ENCODE data around the gene SAP30BP.

SAP30BP gene

DNA sequence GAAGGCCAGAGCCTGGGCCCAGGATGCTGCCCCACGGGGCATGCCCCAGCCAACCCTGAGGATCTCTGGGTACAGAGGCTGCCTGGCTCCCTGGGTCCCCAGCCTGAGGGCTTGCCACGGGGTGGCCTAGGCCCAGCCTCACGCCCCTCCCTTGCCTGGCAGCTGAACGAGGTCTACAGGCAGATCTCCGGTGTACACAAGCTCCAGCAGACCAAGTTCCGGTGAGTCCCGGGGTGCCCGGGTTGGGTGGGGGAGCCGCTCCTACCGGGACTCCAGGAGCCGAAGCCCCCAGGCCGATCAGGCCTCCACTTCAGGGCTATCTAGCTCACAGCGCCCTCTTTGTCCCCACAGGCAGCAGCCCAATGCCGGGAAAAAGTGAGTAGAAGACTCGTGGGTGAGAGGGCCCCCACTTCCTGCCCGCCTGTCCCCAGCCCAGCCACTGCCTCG lies 73.5 kb downstream of the SAP30BP start:
- no peak for DNase-seq (ENCODE audit: low read depth)

DNA sequence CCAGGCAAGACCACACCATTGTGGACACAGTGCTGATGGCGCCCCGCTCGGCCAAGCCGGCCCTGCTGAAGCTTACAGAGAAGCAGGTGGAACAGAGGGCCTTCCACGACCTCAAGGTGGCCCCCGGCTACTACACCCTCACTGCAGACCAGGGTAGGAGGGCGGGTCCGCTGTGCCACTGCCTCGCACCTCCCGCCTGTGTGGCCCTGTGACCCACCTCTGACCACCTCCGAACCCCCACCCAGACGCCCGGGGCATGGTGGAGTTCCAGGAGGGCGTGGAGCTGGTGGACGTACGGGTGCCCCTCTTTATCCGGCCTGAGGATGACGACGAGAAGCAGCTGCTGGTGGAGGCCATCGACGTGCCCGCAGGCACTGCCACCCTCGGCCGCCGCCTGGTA lies 75.2 kb downstream of the SAP30BP start:
- DNase-seq (ENCODE audit: low read depth) = no peak

DNA sequence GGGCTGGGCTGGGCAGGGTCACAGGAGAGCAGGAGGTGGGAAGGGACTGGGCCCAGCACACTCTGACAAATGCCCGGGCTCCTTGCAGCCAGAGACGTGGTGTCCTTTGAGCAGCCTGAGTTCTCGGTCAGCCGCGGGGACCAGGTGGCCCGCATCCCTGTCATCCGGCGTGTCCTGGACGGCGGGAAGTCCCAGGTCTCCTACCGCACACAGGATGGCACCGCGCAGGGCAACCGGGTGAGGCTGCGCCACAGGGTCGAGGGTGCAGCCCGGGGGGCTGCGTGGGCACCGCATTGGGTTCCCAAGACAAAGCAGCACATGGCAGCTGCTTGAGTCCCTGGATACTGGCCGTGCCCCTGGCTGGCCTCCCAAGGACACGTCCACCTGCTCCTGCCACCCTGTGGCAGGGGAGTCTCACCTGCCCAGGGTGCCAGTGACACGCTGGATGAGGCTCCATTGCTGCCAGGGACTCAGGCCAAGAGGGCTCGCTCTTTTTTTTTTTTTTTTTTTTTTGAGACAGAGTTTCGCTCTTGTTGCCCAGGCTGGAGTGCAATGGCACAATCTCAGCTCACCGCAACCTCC lies 76.6 kb downstream of the SAP30BP start:
- no peak for DNase-seq (ENCODE audit: low read depth)

GRCh38 chr17:75748706-75749105 lies 81.6 kb downstream of the SAP30BP start:
- DNase-seq (ENCODE audit: low read depth) = no peak

DNA sequence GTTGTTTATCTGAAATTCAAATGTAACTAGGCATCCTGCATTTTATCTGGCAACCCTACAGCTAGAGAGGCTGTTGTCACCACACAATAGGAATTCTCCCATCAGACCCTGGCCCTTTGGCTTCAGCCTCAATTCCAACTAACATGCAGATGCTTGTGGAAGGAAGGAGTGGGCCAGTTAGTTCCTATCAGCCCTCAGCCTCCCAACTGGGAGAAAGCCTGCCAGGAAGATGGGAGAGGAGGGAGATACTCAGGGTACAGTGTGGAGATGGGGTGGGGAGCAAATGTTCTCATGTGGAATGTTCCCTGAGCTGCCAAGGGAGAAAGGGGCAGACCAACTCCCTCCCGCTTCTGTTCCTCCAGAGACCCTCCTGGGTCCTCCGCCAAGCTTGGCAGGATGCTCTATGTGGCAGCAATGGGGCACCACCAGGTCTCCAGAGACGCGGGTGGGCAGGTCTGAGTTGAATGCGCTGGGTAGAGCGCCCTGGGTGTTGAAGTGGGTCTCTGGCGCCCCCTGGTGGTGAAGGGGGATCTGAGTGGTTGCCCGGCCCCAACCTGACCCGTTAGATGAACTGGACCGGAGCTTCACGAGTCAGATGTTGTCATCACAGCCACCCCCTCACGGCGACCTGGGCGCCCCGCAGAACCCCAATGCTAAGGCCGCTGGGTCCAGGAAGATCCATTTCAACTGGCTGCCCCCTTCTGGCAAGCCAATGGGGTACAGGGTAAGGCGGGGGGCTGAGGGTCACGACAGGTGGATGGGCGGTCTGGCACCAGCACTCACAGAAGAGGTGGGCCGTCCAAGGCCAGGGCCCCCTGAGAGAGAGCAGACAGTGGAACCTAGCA lies 82.6 kb downstream of the SAP30BP start:
- DNase-seq (ENCODE audit: low read depth) = peak; percentile 91

GRCh38 chr17:75750661-75751423 lies 83.7 kb downstream of the SAP30BP start:
- no peak for DNase-seq (ENCODE audit: low read depth)

DNA sequence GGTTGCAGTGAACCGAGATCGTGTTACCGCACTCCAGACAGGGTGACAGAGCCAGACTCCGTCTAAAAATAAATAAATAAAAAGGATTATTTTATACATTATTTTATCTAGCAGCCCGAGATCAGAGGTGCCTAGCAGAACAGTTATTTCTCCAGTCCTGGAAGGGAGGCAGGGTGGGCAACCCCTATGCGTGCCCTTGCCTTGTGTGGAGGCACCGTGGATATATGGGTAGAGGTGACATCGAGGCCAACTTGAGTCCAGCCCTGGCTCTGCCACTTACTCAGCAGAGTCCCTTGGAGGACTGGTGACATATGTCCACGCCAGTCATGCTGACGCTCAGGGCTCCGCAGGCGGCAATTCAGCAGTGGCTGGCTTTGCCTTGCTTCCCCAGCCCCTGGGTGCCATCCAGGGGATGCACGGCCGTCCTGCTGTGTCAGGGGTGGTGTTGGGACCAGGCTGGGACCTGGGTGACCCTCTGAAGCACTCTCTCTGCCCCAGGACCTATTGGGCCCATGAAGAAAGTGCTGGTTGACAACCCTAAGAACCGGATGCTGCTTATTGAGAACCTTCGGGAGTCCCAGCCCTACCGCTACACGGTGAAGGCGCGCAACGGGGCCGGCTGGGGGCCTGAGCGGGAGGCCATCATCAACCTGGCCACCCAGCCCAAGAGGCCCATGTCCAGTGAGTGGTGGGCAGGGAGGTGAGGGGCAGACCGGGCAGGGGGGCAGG lies 84.7 kb downstream of the SAP30BP start:
- DNase-seq (ENCODE audit: low read depth) = no peak

GRCh38 chr17:75752405-75752709 lies 85.2 kb downstream of the SAP30BP start:
- no peak for DNase-seq (ENCODE audit: low read depth)

- DNase-seq (ENCODE audit: low read depth) = no peak
These were observed 85.8 kb downstream of the SAP30BP start for GRCh38 chr17:75752802-75753513.

DNA sequence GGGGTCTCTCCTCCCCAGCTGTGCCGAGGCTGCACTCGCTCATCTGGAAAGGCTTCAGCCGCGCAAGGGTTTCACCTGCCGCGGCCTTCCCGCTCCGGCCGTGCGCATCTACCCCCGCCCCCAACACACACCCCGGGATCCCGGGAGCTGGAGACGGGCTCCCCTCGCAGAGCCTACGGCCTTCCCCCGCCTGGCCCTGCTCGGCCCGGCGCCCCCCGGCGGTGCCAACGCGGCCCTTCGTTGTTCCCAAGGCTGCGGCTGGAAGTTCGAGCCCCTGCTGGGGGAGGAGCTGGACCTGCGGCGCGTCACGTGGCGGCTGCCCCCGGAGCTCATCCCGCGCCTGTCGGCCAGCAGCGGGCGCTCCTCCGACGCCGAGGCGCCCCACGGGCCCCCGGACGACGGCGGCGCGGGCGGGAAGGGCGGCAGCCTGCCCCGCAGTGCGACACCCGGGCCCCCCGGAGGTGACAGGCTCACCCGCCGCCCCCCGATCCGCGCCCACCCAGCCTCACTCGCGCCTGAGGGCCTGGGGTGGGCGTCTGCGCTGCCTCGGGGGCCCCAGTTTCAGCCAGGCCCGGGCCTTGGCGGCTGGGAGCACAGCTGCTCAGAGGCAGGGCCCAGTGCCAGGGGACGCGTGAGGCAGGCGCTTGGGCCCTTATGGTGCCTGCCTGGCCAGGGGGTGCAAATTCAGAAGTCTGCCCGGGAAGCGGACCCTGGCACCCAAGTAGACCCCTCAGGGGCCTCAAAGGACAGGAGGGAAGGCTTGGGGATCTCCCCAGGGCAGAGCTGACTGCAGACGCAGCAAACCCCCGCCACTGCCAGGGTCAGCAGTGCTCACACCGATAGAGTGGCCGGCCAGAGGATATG lies 86.6 kb downstream of the SAP30BP start:
- peak; percentile 54 for DNase-seq (ENCODE audit: low read depth)

DNA sequence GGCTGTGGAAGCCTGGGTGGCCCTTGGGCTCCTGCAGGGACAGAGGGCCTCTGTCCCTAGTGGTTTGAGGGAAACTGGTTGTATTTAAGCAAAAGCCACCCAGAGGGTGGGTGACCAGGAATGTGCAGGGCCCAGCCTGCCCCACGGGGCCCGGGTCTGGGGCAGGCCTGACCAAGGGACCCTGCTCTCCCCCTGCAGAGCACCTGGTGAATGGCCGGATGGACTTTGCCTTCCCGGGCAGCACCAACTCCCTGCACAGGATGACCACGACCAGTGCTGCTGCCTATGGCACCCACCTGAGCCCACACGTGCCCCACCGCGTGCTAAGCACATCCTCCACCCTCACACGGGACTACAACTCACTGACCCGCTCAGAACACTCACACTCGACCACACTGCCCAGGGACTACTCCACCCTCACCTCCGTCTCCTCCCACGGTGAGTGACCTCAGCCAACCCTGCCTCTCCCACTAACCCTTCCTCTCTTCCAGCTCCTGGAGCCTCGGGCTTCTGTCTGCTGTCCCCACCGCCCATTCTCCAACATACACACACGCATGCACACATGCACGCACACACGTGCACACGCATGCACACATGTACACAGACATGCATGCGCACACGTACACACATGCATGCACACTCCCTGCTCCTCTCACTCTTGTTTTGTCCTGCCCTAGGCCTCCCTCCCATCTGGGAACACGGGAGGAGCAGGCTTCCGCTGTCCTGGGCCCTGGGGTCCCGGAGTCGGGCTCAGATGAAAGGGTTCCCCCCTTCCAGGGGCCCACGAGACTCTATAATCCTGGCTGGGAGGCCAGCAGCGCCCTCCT lies 87.5 kb downstream of the SAP30BP start:
- DNase-seq (ENCODE audit: low read depth) = no peak

DNA sequence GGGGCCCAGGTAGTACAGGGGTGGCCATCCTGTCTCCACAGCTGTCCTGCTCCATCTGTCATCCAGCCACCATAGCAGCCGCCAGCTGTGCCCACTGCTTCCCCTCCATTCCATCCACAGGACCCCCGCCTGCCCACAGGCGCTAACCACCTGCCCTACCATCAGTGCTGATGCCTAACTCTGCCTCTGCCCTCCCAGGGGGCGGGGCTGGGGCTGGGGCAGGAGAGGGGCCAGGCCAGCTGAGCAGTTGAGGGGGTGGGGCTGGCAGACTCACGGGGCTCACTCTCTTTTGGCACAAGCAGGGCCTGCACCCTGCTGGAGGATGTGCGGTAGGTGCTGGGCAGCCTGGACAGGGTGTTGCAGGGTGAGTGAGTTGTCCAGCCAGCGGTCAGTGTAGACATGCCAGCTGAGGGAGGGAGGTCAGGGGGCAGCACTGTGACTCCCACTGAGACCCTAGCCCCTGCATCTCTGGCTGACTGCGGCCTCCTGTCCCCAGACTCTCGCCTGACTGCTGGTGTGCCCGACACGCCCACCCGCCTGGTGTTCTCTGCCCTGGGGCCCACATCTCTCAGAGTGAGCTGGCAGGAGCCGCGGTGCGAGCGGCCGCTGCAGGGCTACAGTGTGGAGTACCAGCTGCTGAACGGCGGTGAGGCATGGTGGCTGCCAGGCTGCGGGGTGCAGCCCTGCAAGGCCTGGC lies 88.2 kb downstream of the SAP30BP start:
- DNase-seq (ENCODE audit: low read depth) = no peak

DNA sequence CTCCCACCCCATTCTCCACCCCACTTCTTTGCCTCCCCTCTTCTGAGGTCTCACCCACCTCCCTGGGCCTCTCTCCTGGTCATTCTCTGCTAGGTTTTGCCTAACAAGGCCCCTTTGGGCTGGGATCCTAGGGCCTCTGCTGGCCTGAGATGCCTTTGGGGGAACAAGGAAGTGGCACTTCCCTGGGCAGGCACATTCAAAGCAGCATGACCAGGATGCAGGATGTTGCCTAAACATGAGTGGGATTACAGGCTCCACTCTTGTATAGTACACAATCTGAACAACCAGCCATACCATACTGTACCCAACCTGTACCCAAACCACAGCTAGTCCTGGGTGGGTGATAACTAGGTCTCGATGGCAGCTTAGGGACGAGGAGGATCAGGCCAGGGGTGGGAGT lies 88.9 kb downstream of the SAP30BP start:
- no peak for DNase-seq (ENCODE audit: low read depth)

- DNase-seq (ENCODE audit: low read depth) = no peak
These were observed 89.4 kb downstream of the SAP30BP start for GRCh38 chr17:75756451-75757085.

GRCh38 chr17:75757086-75757681 lies 90.0 kb downstream of the SAP30BP start:
- DNase-seq (ENCODE audit: low read depth) = no peak
